Parathyroid adenoma (tissue), 2 donors: ENCODE data around the gene NFX1.
A peak's percentile ranks its signal among the peaks of the same experiment; 100 is the strongest.
"Not testable (repeated sequence)": the region's sequence is repeated elsewhere in the genome, so short reads cannot be mapped to it uniquely, and the experiment has no call there.

Source experiments
- H2AFZ ChIP-seq: fragments of 300-600 bp; sonication (generic); one replicate; pipeline ENCODE4 v1.7.0; 2017; ENCODE audit warnings: antibody characterized with exemption, mild to moderate bottlenecking
- H3K27ac ChIP-seq: fragments of 300-600 bp; sonication (generic); one replicate; pipeline ENCODE4 v1.7.0; 2017
- H3K27me3 ChIP-seq: fragments of 300-600 bp; sonication (generic); one replicate; pipeline ENCODE4 v1.7.0; 2017; ENCODE audit warnings: low read length; ENCODE audit not compliant: control insufficient read depth, insufficient read depth
- H3K36me3 ChIP-seq: fragments of 300-600 bp; sonication (generic); one replicate; pipeline ENCODE4 v1.7.0; 2017; ENCODE audit warnings: low read length; ENCODE audit not compliant: control insufficient read depth, insufficient read depth
- H3K4me1 ChIP-seq: fragments of 300-600 bp; sonication (generic); one replicate; pipeline ENCODE4 v1.7.0; 2017; ENCODE audit warnings: control low read depth
- H3K4me2 ChIP-seq: fragments of 300-600 bp; sonication (generic); one replicate; pipeline ENCODE4 v1.7.0; 2017; ENCODE audit warnings: low read length
- H3K4me3 ChIP-seq: fragments of 300-600 bp; sonication (generic); one replicate; pipeline ENCODE4 v1.7.0; 2017; ENCODE audit warnings: low read depth, low read length
- H3K79me2 ChIP-seq: fragments of 300-600 bp; sonication (generic); one replicate; pipeline ENCODE4 v1.7.0; 2017; ENCODE audit warnings: control low read depth
- H3K9ac ChIP-seq: fragments of 300-600 bp; sonication (generic); one replicate; pipeline ENCODE4 v1.7.0; 2017; ENCODE audit warnings: mild to moderate bottlenecking
- H3K9me3 ChIP-seq: fragments of 300-600 bp; sonication (generic); one replicate; pipeline ENCODE4 v1.7.0; 2017; ENCODE audit warnings: low read length; ENCODE audit not compliant: control insufficient read depth
- CTCF ChIP-seq: fragments of 300-600 bp; sonication (generic); IDR thresholded peaks from one replicate; pipeline ENCODE4 v1.7.0; 2017; ENCODE audit warnings: antibody characterized with exemption, mild to moderate bottlenecking
- donor health status: primary hyperparathyroidism.

NFX1 gene

GRCh38 chr9:33395159-33395879, 105.0 kb downstream of the NFX1 start:
- not testable (repeated sequence) for H3K4me2 ChIP-seq, H3K9me3 ChIP-seq, H3K36me3 ChIP-seq, H3K79me2 ChIP-seq, H3K27me3 ChIP-seq, H3K4me3 ChIP-seq, H3K9ac ChIP-seq
- H3K4me1 ChIP-seq, result peaks cover 24% of the 10 kb centered on the region
- peak overlapping the region; percentile 7 for H3K27ac ChIP-seq
- peak overlapping the region; percentile 57 for H2AFZ ChIP-seq

GRCh38 chr9:33397801-33398200, 107.5 kb downstream of the NFX1 start:
- H3K4me3 ChIP-seq, H3K9ac ChIP-seq, H3K9me3 ChIP-seq, H3K27ac ChIP-seq, H3K79me2 ChIP-seq, H3K4me2 ChIP-seq, H3K27me3 ChIP-seq, H2AFZ ChIP-seq, H3K36me3 ChIP-seq: not testable (repeated sequence)
- peaks cover 15% of the 10 kb centered on the region for H3K4me1 ChIP-seq

GRCh38 chr9:33399047-33399446, 108.7 kb downstream of the NFX1 start:
- H2AFZ ChIP-seq, H3K36me3 ChIP-seq, H3K9me3 ChIP-seq, H3K9ac ChIP-seq, H3K79me2 ChIP-seq, H3K27ac ChIP-seq, H3K4me3 ChIP-seq, H3K27me3 ChIP-seq, H3K4me2 ChIP-seq: not testable (repeated sequence)
- H3K4me1 ChIP-seq, result peaks cover 11% of the 10 kb centered on the region

- H3K9ac ChIP-seq, H3K9me3 ChIP-seq, H3K4me2 ChIP-seq, H3K4me1 ChIP-seq, H3K79me2 ChIP-seq, H3K27me3 ChIP-seq, H3K36me3 ChIP-seq, H2AFZ ChIP-seq, H3K27ac ChIP-seq, H3K4me3 ChIP-seq: not testable (repeated sequence)
Observed at GRCh38 chr9:33401809-33402208, 111.5 kb downstream of the NFX1 start.

- not testable (repeated sequence) for H3K4me1 ChIP-seq, H3K79me2 ChIP-seq, H3K4me2 ChIP-seq, H3K9ac ChIP-seq, H3K27ac ChIP-seq, H3K36me3 ChIP-seq, H3K4me3 ChIP-seq, H3K27me3 ChIP-seq, H3K9me3 ChIP-seq
- H2AFZ ChIP-seq, result peak within 1 kb of the TSS; percentile 53
Observed at GRCh38 chr9:33402371-33402770, 112.1 kb downstream of the NFX1 start, which contains the start of gene AQP7. AQP7 (minus strand) TSS chr9:33402568; CDS start chr9:33401262, 1,306 bp downstream.

GRCh38 chr9:33403941-33404787, 113.8 kb downstream of the NFX1 start:
- no peaks in the 10 kb centered on the region for H3K79me2 ChIP-seq
- H2AFZ ChIP-seq, result no peak overlapping the region
- no peak overlapping the region for H3K4me3 ChIP-seq
- H3K27ac ChIP-seq, result no peak overlapping the region
- no peaks in the 10 kb centered on the region for H3K36me3 ChIP-seq
- no peak overlapping the region for H3K4me2 ChIP-seq
- no peak for TF ChIP-seq CTCF
- H3K9ac ChIP-seq, result no peak overlapping the region
- H3K27me3 ChIP-seq, result no peaks in the 10 kb centered on the region
- H3K9me3 ChIP-seq, result no peaks in the 10 kb centered on the region
- peaks cover 3% of the 10 kb centered on the region for H3K4me1 ChIP-seq

- no peaks in the 10 kb centered on the region for H3K79me2 ChIP-seq
- H3K9me3 ChIP-seq, result no peaks in the 10 kb centered on the region
- H3K4me3 ChIP-seq, result no peak overlapping the region
- no peaks in the 10 kb centered on the region for H3K36me3 ChIP-seq
- no peak overlapping the region for H3K4me2 ChIP-seq
- H3K9ac ChIP-seq, result no peak overlapping the region
- H3K27me3 ChIP-seq, result no peaks in the 10 kb centered on the region
- TF ChIP-seq CTCF, result no peak
- peaks cover 3% of the 10 kb centered on the region for H3K4me1 ChIP-seq
- no peak overlapping the region for H2AFZ ChIP-seq
- no peak overlapping the region for H3K27ac ChIP-seq
Observed at GRCh38 chr9:33404788-33405362, 114.6 kb downstream of the NFX1 start.
